Measurements from ENCODE around the gene SMYD3. TPM values are rescaled to one million over a fixed set of nuclear protein-coding genes. Genes with fewer than 3 reads are reported as not detected.

Gene SMYD3
- total and polyA plus RNA-seq, 10 donors, result 12.5 to 33.1 (median 21.0) TPM

DNA sequence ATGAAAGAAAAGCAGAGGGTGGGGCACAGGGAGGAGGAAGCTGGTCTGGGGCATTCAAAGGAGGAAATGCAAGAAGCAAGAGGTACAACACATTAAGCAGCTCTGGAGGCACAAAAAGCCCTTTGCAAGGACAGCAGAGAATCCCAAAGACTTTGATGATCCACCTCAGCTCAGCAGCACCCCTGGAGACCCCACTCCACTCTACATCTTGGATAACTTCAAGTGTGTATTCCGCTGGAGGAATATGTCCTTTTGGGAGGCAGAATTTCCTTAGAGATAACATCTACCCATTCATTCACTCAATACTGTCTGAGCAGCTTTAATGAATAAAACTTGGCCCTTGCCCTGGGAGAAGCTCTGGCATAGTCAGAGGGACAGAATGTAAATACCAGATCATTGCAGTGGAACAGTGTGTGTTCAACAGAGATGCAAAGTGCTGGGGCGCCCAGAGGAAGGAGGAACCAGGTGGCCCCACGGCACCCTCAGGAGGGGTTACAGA is 752.6 kb downstream of the SMYD3 start:
- no peak for DNase-seq
- Histone ChIP-seq H3K4me3 (no peak overlapping the region), H3K36me3 (peaks cover 0 to 8% (median 0%) of the 10 kb centered on the region in 6 donors), H3K9me3 (peaks cover 0 to 32% (median 28%) of the 10 kb centered on the region in 8 donors), H3K4me1 (no peaks in the 10 kb centered on the region), H3K27me3 (replicated peaks in 1 of 7) (no peaks in the 10 kb centered on the region), H3K27ac (no peak overlapping the region)
- 71 to 91% (median 79%) methylated on average over 3 of the region's 3 CpGs for WGBS, 5 donors
- intact Hi-C loops (cut with DNase I; ENCODE audit: low total_unique reads), result no loop called here
- no peak for TF ChIP-seq POLR2AphosphoS5 (IDR thresholded peaks at IDR 0.05)
- TF ChIP-seq, protein P1, sequence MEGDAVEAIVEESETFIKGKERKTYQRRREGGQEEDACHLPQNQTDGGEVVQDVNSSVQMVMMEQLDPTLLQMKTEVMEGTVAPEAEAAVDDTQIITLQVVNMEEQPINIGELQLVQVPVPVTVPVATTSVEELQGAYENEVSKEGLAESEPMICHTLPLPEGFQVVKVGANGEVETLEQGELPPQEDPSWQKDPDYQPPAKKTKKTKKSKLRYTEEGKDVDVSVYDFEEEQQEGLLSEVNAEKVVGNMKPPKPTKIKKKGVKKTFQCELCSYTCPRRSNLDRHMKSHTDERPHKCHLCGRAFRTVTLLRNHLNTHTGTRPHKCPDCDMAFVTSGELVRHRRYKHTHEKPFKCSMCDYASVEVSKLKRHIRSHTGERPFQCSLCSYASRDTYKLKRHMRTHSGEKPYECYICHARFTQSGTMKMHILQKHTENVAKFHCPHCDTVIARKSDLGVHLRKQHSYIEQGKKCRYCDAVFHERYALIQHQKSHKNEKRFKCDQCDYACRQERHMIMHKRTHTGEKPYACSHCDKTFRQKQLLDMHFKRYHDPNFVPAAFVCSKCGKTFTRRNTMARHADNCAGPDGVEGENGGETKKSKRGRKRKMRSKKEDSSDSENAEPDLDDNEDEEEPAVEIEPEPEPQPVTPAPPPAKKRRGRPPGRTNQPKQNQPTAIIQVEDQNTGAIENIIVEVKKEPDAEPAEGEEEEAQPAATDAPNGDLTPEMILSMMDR (IDR thresholded peaks at IDR 0.05 in 8 of 11, conservative IDR thresholded peaks at IDR 0.05 in 3 of 11), result no peak
- no peak for TF ChIP-seq POLR2A (IDR thresholded peaks at IDR 0.05)

DNA sequence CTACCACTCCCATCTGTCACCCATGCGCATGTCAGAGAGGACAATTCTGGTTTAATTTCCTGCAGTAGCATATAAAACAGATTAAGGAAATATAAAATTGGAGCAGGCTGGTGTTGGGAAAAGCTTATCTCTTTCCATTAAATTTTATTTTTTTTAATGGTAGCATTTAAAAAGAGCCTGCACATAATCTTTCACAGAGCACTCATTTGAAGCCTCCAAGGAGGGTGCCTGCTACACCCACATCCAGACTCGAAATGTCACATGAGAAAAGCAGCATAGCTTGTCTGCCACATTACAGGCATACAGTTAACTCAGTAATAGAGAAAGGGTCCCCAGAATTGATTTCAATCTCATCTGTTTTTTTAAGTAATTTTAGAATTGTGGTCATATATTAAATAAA is 753.3 kb downstream of the SMYD3 start:
- Histone ChIP-seq H3K4me1 (no peaks in the 10 kb centered on the region), H3K9me3 (peaks cover 0 to 32% (median 28%) of the 10 kb centered on the region in 8 donors), H3K27me3 (replicated peaks in 1 of 7) (no peaks in the 10 kb centered on the region), H3K27ac (no peak overlapping the region), H3K4me3 (no peak overlapping the region), H3K36me3 (peaks cover 0 to 14% (median 0%) of the 10 kb centered on the region in 6 donors)
- intact Hi-C loops (cut with DNase I; ENCODE audit: low total_unique reads), result no loop called here
- TF ChIP-seq POLR2AphosphoS5 (IDR thresholded peaks at IDR 0.05), result no peak
- TF ChIP-seq POLR2A (IDR thresholded peaks at IDR 0.05), result no peak
- TF ChIP-seq, protein P1 (IDR thresholded peaks at IDR 0.05 in 8 of 11, conservative IDR thresholded peaks at IDR 0.05 in 3 of 11), result no peak
- no peak for DNase-seq
- WGBS, 5 donors, result 89 to 99% (median 96%) methylated on average over 2 of the region's 2 CpGs

DNA sequence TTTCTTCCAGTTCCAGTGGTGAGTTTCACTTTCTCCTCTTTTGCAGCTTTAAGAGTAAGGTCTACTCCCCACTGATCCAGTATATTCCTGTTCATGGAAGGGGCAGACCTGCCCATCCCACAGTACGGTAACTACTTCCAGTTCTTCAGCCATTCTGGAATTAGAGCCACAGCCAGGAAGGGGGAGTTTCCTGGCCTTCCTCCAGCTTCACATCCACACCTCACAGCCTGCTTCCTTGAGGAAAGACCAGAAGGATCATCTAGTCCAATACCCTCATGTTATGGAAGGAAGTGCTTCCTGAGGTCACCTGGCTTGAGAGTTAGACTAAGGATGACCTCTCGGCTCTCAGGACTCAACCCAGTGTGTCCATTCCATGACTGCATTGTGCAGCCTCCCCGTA is 754.5 kb downstream of the SMYD3 start:
- Histone ChIP-seq H3K4me1 (no peaks in the 10 kb centered on the region), H3K4me3 (no peak overlapping the region), H3K27ac (no peak overlapping the region), H3K27me3 (replicated peaks in 1 of 7) (no peaks in the 10 kb centered on the region), H3K36me3 (peaks cover 0 to 26% (median 0%) of the 10 kb centered on the region in 6 donors), H3K9me3 (peaks cover 0 to 37% (median 30%) of the 10 kb centered on the region in 8 donors)
- intact Hi-C loops (cut with DNase I; ENCODE audit: low total_unique reads), result no loop called here
- DNase-seq, result no peak
- TF ChIP-seq POLR2A (IDR thresholded peaks at IDR 0.05) (no peak), POLR2AphosphoS5 (IDR thresholded peaks at IDR 0.05) (no peak)
- TF ChIP-seq, protein P1 (IDR thresholded peaks at IDR 0.05 in 8 of 11, conservative IDR thresholded peaks at IDR 0.05 in 3 of 11), result no peak
- 70 to 78% (median 75%) methylated on average over 3 of the region's 3 CpGs for WGBS, 5 donors

DNA sequence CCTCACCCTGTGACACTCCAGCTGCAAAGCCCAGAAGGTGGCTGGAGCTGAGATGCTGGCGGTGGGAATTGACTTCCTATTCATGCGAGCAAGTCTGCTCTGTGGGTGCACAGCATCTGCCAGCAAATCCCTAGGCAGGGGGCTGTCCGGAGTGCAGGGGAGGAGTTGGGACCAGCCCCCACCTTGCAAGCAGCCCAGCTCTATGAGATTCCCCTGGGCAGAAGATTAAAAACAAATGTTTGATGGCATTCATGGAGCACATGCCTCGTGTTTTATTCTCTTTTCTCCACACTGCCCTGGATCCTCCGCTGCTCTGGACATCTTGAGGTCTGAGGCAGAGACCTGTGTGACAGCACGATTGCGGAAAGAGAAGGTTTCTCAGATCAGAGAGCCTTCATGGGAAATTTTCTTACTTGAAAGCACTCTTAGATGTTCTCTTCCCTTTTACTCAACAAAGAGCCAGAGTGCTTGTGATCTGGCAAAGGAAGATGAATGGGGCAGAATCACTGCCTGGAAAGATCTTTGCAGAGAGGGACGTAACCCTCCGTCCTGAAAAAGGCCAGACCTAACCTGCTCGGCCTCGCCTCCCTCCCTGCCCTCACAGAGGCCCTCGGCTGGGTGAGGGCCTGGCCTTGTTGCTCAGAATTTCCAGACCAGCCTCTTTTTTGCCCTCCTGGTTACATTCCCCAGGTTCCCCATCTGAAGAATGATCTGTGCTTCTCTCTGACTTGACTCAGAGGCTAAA is 755.2 kb downstream of the SMYD3 start:
- TF ChIP-seq POLR2A (IDR thresholded peaks at IDR 0.05) (no peak), POLR2AphosphoS5 (IDR thresholded peaks at IDR 0.05) (no peak)
- TF ChIP-seq, protein P1 (IDR thresholded peaks at IDR 0.05 in 8 of 11, conservative IDR thresholded peaks at IDR 0.05 in 3 of 11), result no peak
- peaks cover 0 to 26% (median 0%) of the 10 kb centered on the region in 6 donors for H3K36me3 ChIP-seq
- H3K27ac ChIP-seq, result no peak overlapping the region
- H3K4me1 ChIP-seq, result no peaks in the 10 kb centered on the region
- DNase-seq, result no peak
- 85 to 94% (median 92%) methylated on average over 11 to 12 of the region's 12 CpGs for WGBS, 5 donors
- H3K9me3 ChIP-seq, result peaks cover 0 to 40% (median 28%) of the 10 kb centered on the region in 8 donors
- H3K4me3 ChIP-seq, result no peak overlapping the region
- intact Hi-C loops (cut with DNase I; ENCODE audit: low total_unique reads), result no loop called here
- no peaks in the 10 kb centered on the region for H3K27me3 ChIP-seq (replicated peaks in 1 of 7)

All from spleen (tissue), 11 donors.